Activated naive CD4-positive, alpha-beta T cell treated with Interleukin-2 at 50 U/mL for 16 hours (primary cell): ENCODE data around the gene POMZP3.
"Not testable (repeated sequence)": the region's sequence is repeated elsewhere in the genome, so short reads cannot be mapped to it uniquely, and the experiment has no call there.

Experiments used
- DNase-seq: peaks from one replicate; pipeline ENCODE4 v3.0.0-alpha.2; 2020

POMZP3 gene

GRCh38 chr7:76586585-76587315 is 40.3 kb downstream of the POMZP3 start:
- DNase-seq = not testable (repeated sequence)

GRCh38 chr7:76583636-76584281 is 43.3 kb downstream of the POMZP3 start:
- DNase-seq = not testable (repeated sequence)

- peak; percentile 6 for DNase-seq
These were observed 44.0 kb downstream of the POMZP3 start for GRCh38 chr7:76582848-76583631.

GRCh38 chr7:76575919-76576655 is 51.0 kb downstream of the POMZP3 start:
- DNase-seq = not testable (repeated sequence)

- not testable (repeated sequence) for DNase-seq
These were observed 51.6 kb downstream of the POMZP3 start for GRCh38 chr7:76575431-76575830.

GRCh38 chr7:76572296-76572695 is 54.8 kb downstream of the POMZP3 start:
- not testable (repeated sequence) for DNase-seq

GRCh38 chr7:76570324-76570775 is 56.7 kb downstream of the POMZP3 start:
- DNase-seq = not testable (repeated sequence)

GRCh38 chr7:76568742-76569141 is 58.3 kb downstream of the POMZP3 start:
- DNase-seq = not testable (repeated sequence)

GRCh38 chr7:76567753-76568152 is 59.3 kb downstream of the POMZP3 start:
- DNase-seq = not testable (repeated sequence)

GRCh38 chr7:76567311-76567710 is 59.8 kb downstream of the POMZP3 start:
- not testable (repeated sequence) for DNase-seq

- DNase-seq = not testable (repeated sequence)
These were observed 62.1 kb downstream of the POMZP3 start for GRCh38 chr7:76565001-76565400.

- DNase-seq = not testable (repeated sequence)
These were observed 65.7 kb downstream of the POMZP3 start for GRCh38 chr7:76561342-76561741.

- DNase-seq = not testable (repeated sequence)
These were observed 66.9 kb downstream of the POMZP3 start for GRCh38 chr7:76560157-76560556.
